ENCODE data around the gene TRAF4. TPM values are rescaled to one million over a fixed set of nuclear protein-coding genes. Genes with fewer than 3 reads are reported as not detected.

Gene TRAF4
- total RNA-seq, 1 donor: 21.3 TPM

- no peak for TF ChIP-seq CTCF (IDR thresholded peaks at IDR 0.05; ENCODE audit: insufficient read depth, low read length)
- DNase-seq (ENCODE audit: low read depth): no peak
- H3K4me3 ChIP-seq (ENCODE audit: low read depth, low read length): no peak overlapping the region
These were observed 36.5 kb upstream of the TRAF4 start for GRCh38 chr17:28707339-28707720.

GRCh38 chr17:28710861-28711722 is 32.7 kb upstream of the TRAF4 start:
- H3K4me3 ChIP-seq (ENCODE audit: low read depth, low read length): peak overlapping the region; percentile 64
- TF ChIP-seq CTCF (IDR thresholded peaks at IDR 0.05; ENCODE audit: insufficient read depth, low read length): no peak
- peak; percentile 76 for DNase-seq (ENCODE audit: low read depth)

GRCh38 chr17:28711723-28712031 is 32.1 kb upstream of the TRAF4 start, which contains the start of gene PROCA1:
Gene PROCA1 (minus strand): TSS chr17:28711888. CDS start chr17:28711660, 228 bp downstream.
- no peak for DNase-seq (ENCODE audit: low read depth)
- TF ChIP-seq CTCF (IDR thresholded peaks at IDR 0.05; ENCODE audit: insufficient read depth, low read length): no peak
- peak within 1 kb of the TSS; percentile 64 for H3K4me3 ChIP-seq (ENCODE audit: low read depth, low read length)

GRCh38 chr17:28712032-28712704 is 31.6 kb upstream of the TRAF4 start:
- no peak for TF ChIP-seq CTCF (IDR thresholded peaks at IDR 0.05; ENCODE audit: insufficient read depth, low read length)
- no peak overlapping the region for H3K4me3 ChIP-seq (ENCODE audit: low read depth, low read length)
- DNase-seq (ENCODE audit: low read depth): no peak

GRCh38 chr17:28712705-28713415 is 31.0 kb upstream of the TRAF4 start:
- no peak for DNase-seq (ENCODE audit: low read depth)
- TF ChIP-seq CTCF (IDR thresholded peaks at IDR 0.05; ENCODE audit: insufficient read depth, low read length): no peak
- no peak overlapping the region for H3K4me3 ChIP-seq (ENCODE audit: low read depth, low read length)

- H3K4me3 ChIP-seq (ENCODE audit: low read depth, low read length): no peak overlapping the region
- DNase-seq (ENCODE audit: low read depth): no peak
- TF ChIP-seq CTCF (IDR thresholded peaks at IDR 0.05; ENCODE audit: insufficient read depth, low read length): no peak
These were observed 29.5 kb upstream of the TRAF4 start for GRCh38 chr17:28714281-28714680.

Data from fibroblast of the aortic adventitia (primary cell).